Upper lobe of right lung (tissue), 1 donor: ENCODE measurements around the gene IFIT3. TPM values are rescaled to one million over a fixed set of nuclear protein-coding genes. Genes with fewer than 3 reads are reported as not detected.

ENCODE experiments used
- ATAC-seq: fragments of 200-7000 bp; cut with Tn5 transposase; one replicate; pipeline ENCODE4 v1.9.1; 2020; ENCODE audit warnings: mild to moderate bottlenecking, moderate library complexity
- DNase-seq: peaks from one replicate; pipeline ENCODE4 v3.0.0-alpha.2; 2020
- H3K27ac ChIP-seq: fragments of 200-600 bp; one replicate; pipeline ENCODE4 v1.8.0; 2022
- H3K27me3 ChIP-seq: fragments of 200-600 bp; one replicate; pipeline ENCODE4 v1.8.0; 2022; ENCODE audit warnings: mild to moderate bottlenecking
- H3K36me3 ChIP-seq: fragments of 200-600 bp; one replicate; pipeline ENCODE4 v1.8.0; 2022
- H3K4me1 ChIP-seq: fragments of 200-600 bp; one replicate; pipeline ENCODE4 v1.8.0; 2022
- H3K4me3 ChIP-seq: fragments of 200-600 bp; one replicate; pipeline ENCODE4 v1.8.0; 2022; ENCODE audit warnings: mild to moderate bottlenecking
- H3K9me3 ChIP-seq: fragments of 200-600 bp; one replicate; pipeline ENCODE4 v1.8.0; 2022
- CTCF ChIP-seq: fragments of 200-600 bp; IDR thresholded peaks from one replicate; pipeline ENCODE4 v1.8.0; 2022; ENCODE audit warnings: antibody characterized with exemption
- intact Hi-C: fragments of 100-400 bp; cut with DNase I; formaldehyde crosslinking; loops from one replicate; pipeline ENCODE4 v1.11.0; 2022
- total RNA-seq: library from RNA; stranded (reverse); fragmentation: NEBNext Ultra II Directional; extraction: Animal tissue kit (Norgen Biotek cat#: 25700); gene quantifications from one replicate; pipeline ENCODE4 v1.2.1, GENCODE V29; 2021
- donor health status: DM: no; HTN: yes; CAD: no; lungs with severe emphysema.

The IFIT3 gene
- total RNA-seq, 1 donor from 2014 or later: 78.0 TPM

- intact Hi-C loops: no loop called here
- Histone ChIP-seq H3K27ac (no peak overlapping the region), H3K27me3 (no peaks in the 10 kb centered on the region), H3K9me3 (no peaks in the 10 kb centered on the region), H3K4me1 (peaks cover 27% of the 10 kb centered on the region), H3K36me3 (peaks cover 22% of the 10 kb centered on the region), H3K4me3 (no peak overlapping the region)
- DNase-seq (no peak), ATAC-seq (no peak)
- no peak for TF ChIP-seq CTCF
Measured at GRCh38 chr10:89304925-89305324, 22.9 kb upstream of the IFIT3 start.

- DNase-seq (no peak), ATAC-seq (no peak)
- Histone ChIP-seq H3K9me3 (no peaks in the 10 kb centered on the region), H3K36me3 (peaks cover 22% of the 10 kb centered on the region), H3K27me3 (no peaks in the 10 kb centered on the region), H3K27ac (no peak overlapping the region), H3K4me1 (peaks cover 26% of the 10 kb centered on the region), H3K4me3 (no peak overlapping the region)
- intact Hi-C loops: no loop called here
- TF ChIP-seq CTCF: no peak
Measured at GRCh38 chr10:89305766-89306433, 21.9 kb upstream of the IFIT3 start.

GRCh38 chr10:89306434-89307268 is 21.1 kb upstream of the IFIT3 start:
- intact Hi-C loops: no loop called here
- Histone ChIP-seq H3K27me3 (no peaks in the 10 kb centered on the region), H3K4me1 (peaks cover 21% of the 10 kb centered on the region), H3K27ac (no peak overlapping the region), H3K36me3 (peaks cover 22% of the 10 kb centered on the region), H3K4me3 (no peak overlapping the region), H3K9me3 (no peaks in the 10 kb centered on the region)
- no peak for DNase-seq
- no peak for ATAC-seq
- no peak for TF ChIP-seq CTCF

DNA sequence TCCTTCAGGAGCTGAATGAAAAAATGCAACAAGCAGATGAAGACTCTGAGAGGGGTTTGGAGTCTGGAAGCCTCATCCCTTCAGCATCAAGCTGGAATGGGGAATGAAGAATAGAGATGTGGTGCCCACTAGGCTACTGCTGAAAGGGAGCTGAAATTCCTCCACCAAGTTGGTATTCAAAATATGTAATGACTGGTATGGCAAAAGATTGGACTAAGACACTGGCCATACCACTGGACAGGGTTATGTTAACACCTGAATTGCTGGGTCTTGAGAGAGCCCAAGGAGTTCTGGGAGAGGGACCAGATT is 20.6 kb upstream of the IFIT3 start:
- Histone ChIP-seq H3K27me3 (no peaks in the 10 kb centered on the region), H3K36me3 (peaks cover 22% of the 10 kb centered on the region), H3K4me3 (no peak overlapping the region), H3K4me1 (peaks cover 21% of the 10 kb centered on the region), H3K9me3 (no peaks in the 10 kb centered on the region), H3K27ac (no peak overlapping the region)
- TF ChIP-seq CTCF: no peak
- no peak for ATAC-seq
- intact Hi-C loops: no loop called here
- no peak for DNase-seq

DNA sequence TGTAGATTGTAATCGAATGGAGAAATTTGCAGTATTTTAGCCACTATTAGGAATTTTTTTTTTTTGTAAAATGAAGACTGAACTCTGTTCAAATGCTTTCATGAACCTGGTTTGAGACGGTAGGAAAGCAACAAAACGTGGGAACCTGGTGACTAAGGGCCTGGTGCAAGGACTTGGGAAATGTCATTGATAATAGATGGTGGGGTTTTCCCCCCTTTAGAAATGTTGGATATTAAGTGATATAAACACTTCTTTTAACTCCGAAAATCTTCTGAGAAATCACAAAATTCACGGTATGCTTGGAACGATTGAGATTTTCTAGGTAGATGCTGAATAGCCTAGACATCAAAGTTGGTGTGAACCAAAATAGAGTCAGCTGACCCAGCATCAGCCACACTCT is 19.5 kb upstream of the IFIT3 start:
- Histone ChIP-seq H3K27ac (no peak overlapping the region), H3K9me3 (no peaks in the 10 kb centered on the region), H3K36me3 (peaks cover 22% of the 10 kb centered on the region), H3K4me1 (peaks cover 12% of the 10 kb centered on the region), H3K27me3 (no peaks in the 10 kb centered on the region), H3K4me3 (no peak overlapping the region)
- DNase-seq: no peak
- no peak for TF ChIP-seq CTCF
- no peak for ATAC-seq
- intact Hi-C loops: no loop called here
